ACC112 (cell line): ENCODE measurements around the gene PLEKHG4B.

Experiments used
- H2AFZ ChIP-seq: fragments of 200-600 bp; sonication (generic); one replicate; pipeline ENCODE4 v1.6.0; 2017; ENCODE audit warnings: antibody characterized with exemption, low read length; ENCODE audit not compliant: unreplicated experiment
- H3K27ac ChIP-seq: fragments of 200-600 bp; sonication (generic); 2 replicates; pipeline ENCODE4 v1.5.1; 2014; ENCODE audit warnings: low read depth, mild to moderate bottlenecking, antibody characterized with exemption, low read length, moderate library complexity
- H3K27me3 ChIP-seq: fragments of 200-600 bp; sonication (generic); 2 replicates; pipeline ENCODE4 v1.6.1; 2014; ENCODE audit warnings: mild to moderate bottlenecking, antibody characterized with exemption, low read length, moderate library complexity, mixed read lengths; ENCODE audit not compliant: insufficient read depth
- H3K36me3 ChIP-seq: fragments of 200-600 bp; sonication (generic); 2 replicates; pipeline ENCODE4 v1.6.1; 2016; ENCODE audit warnings: mild to moderate bottlenecking, antibody characterized with exemption, low read length, moderate library complexity, mixed read lengths; ENCODE audit not compliant: insufficient read depth
- H3K4me1 ChIP-seq: fragments of 200-600 bp; sonication (generic); one replicate; pipeline ENCODE4 v1.6.1; 2016; ENCODE audit warnings: low read length, mixed read lengths; ENCODE audit not compliant: insufficient read depth, unreplicated experiment, control insufficient read depth
- H3K4me3 ChIP-seq: fragments of 200-600 bp; sonication (generic); 2 replicates; pipeline ENCODE4 v1.5.1; 2014; ENCODE audit warnings: mild to moderate bottlenecking, low read depth, low read length
- H3K79me2 ChIP-seq: fragments of 200-600 bp; sonication (generic); one replicate; pipeline ENCODE4 v1.6.0; 2016; ENCODE audit warnings: low read length; ENCODE audit not compliant: control insufficient read depth, unreplicated experiment, insufficient read depth

Gene PLEKHG4B

GRCh38 chr5:181566-181965, 89.6 kb downstream of the PLEKHG4B start:
- Histone ChIP-seq H3K27ac (no peak overlapping the region), H3K4me1 (no peaks in the 10 kb centered on the region), H3K27me3 (peaks cover 31% of the 10 kb centered on the region), H3K36me3 (no peaks in the 10 kb centered on the region), H2AFZ (no peak overlapping the region), H3K79me2 (no peaks in the 10 kb centered on the region), H3K4me3 (no peak overlapping the region)

DNA sequence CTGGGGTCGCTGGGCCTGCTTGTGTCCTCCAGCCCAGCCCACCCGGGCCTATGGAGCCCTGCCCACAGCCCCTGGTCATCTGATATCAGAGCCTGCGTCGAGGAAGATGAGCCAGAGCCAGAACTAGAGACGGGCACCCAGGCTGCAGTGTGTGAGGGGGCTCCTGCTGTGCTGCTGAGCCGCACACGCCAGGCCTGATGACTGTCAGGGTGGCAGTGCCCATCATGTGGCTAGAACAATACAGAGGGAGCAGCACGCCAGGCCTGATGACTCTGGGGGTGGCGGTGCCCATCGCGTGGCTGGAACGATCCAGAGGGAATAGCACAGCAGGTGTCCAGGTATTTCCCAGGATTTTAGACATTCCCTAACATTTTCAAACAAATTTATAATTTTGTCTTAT, 90.2 kb downstream of the PLEKHG4B start:
- Histone ChIP-seq H3K4me1 (no peaks in the 10 kb centered on the region), H3K27me3 (peaks cover 28% of the 10 kb centered on the region), H3K27ac (no peak overlapping the region), H3K36me3 (no peaks in the 10 kb centered on the region), H2AFZ (no peak overlapping the region), H3K4me3 (no peak overlapping the region), H3K79me2 (no peaks in the 10 kb centered on the region)

GRCh38 chr5:184471-184870, 92.5 kb downstream of the PLEKHG4B start:
- Histone ChIP-seq H3K27ac (no peak overlapping the region), H3K4me3 (no peak overlapping the region), H3K36me3 (no peaks in the 10 kb centered on the region), H3K79me2 (no peaks in the 10 kb centered on the region), H3K4me1 (peaks cover 3% of the 10 kb centered on the region), H2AFZ (no peak overlapping the region), H3K27me3 (peaks cover 10% of the 10 kb centered on the region)

- H3K36me3 ChIP-seq: no peaks in the 10 kb centered on the region
- H2AFZ ChIP-seq: no peak overlapping the region
- no peak overlapping the region for H3K4me3 ChIP-seq
- peaks cover under 1% of the 10 kb centered on the region; the same call in 1 of the 2 replicates for H3K27me3 ChIP-seq
- no peaks in the 10 kb centered on the region for H3K79me2 ChIP-seq
- no peak overlapping the region for H3K27ac ChIP-seq
- H3K4me1 ChIP-seq: peaks cover 3% of the 10 kb centered on the region
Measured at GRCh38 chr5:185095-186070, 93.4 kb downstream of the PLEKHG4B start.

DNA sequence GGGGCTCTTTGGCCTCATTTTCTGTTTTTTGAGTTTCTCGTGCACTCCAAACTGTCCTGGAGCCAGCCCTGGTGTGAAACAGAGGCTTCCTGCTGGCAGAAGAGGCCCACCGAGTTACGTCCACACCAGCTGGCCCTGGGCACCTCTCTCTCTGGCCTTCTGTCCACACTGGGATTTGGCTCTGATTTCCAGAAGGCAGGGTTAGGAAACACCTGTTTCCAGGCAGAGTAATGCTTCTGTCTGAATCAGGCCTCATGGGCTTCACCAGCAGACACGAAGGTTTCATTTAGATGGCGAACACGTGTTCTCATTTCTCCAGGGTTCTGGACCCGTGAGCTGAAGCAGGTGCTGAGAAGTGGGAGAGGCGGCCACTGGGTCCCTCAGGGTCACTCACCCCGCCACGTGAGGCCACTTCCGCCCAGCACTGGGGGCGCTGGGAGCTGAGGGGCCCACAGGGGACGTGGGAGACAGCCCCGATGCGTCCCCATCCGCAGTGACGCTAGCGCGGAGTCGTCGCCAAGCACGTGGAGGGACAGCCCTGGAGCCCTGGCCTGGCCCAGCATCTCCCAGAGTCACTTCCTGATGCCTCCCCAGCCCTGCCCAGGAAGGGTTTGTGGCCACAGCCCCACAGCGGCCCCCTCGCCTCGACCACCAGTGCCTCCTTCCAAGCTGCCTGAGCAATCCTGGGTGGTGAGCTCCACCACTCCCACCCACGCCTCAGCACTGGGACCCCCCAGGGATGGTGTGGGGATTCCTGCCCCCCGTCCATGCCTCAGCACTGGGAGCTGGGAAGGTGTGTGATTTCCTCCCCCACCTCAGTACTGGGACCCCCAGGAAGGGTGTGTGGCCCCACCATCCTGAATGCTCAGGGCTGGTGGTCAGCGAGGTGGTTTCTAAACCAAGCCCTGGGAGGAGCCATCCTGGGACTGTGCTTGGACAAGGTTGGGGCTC, 94.4 kb downstream of the PLEKHG4B start:
- Histone ChIP-seq H3K79me2 (no peaks in the 10 kb centered on the region), H3K27me3 (no peaks in the 10 kb centered on the region), H3K36me3 (no peaks in the 10 kb centered on the region), H2AFZ (no peak overlapping the region), H3K4me1 (peaks cover 3% of the 10 kb centered on the region), H3K4me3 (no peak overlapping the region), H3K27ac (no peak overlapping the region)

DNA sequence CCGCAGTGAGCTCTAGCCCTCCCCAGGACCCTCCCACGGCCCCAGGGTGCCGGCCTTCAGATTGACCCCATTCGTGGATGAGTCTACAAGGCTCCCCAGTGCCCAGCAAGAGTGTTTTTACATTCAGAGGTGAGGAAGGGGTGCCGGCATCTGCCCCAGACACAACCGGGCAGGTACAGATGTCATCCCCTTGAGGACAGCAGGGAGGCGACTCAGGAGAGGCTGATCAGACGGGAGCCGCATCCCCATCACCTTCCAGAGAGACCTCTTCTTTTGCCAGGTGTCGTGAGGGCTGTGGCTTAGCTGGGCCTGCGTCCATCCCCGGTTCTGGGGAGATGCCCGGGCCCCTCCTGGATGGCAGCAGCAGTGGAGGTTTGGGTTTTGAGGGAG, 95.1 kb downstream of the PLEKHG4B start:
- H3K4me1 ChIP-seq: peaks cover 3% of the 10 kb centered on the region
- no peaks in the 10 kb centered on the region for H3K79me2 ChIP-seq
- no peak overlapping the region for H3K4me3 ChIP-seq
- no peaks in the 10 kb centered on the region for H3K36me3 ChIP-seq
- H2AFZ ChIP-seq: no peak overlapping the region
- H3K27ac ChIP-seq: no peak overlapping the region
- no peaks in the 10 kb centered on the region for H3K27me3 ChIP-seq

- H2AFZ ChIP-seq: no peak overlapping the region
- no peaks in the 10 kb centered on the region for H3K79me2 ChIP-seq
- no peak overlapping the region for H3K27ac ChIP-seq
- H3K4me3 ChIP-seq: no peak overlapping the region
- no peaks in the 10 kb centered on the region for H3K36me3 ChIP-seq
- peaks cover 3% of the 10 kb centered on the region for H3K4me1 ChIP-seq
- H3K27me3 ChIP-seq: no peaks in the 10 kb centered on the region
Measured at GRCh38 chr5:187617-188451, 95.9 kb downstream of the PLEKHG4B start.

DNA sequence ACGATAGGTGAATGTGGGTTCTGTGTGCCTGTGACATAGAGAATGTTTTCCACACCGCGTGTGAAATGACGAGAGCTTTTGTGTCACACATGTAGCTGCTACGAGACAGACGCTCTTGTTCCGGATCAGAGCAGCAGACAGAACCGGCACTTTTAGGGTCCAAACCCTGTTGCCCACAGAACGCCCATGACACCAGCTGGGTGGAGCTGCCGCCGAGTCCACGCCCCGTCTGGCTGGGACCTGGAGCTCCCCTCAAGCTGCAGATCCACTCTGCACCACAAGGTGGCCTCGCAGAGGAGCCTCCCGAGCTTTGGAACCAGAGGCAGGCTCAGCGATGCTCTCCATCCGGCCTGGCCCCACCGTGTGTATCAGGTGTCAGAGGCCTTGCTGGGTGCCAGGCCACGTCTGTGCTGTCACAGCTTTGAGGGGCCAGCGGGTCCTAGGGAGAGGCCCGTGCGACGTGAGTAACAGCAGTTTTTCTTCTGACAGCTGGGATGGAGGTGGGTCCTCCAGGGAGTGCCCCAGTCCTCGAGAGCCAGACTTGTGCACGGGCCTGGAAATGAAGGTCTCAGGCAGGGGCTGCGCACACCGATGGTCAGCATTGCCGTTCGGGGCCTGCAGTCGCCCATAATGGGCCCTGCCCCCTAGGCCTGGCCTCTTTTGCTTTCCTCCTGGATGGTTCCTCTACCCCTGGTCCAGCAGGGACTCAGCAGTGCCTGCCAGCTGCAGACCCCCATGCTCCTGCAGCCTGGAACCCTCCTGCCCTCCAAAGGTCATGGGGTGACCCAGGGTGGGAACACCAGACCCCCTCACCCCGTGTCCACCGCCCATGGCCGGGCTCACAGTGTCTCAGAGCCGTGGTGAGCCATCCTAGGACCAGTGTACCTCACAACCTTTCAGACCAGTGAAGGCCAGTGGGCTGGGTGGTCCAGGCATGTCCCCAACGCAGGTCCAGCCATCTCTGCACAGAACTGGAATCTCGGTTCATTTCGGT, 96.8 kb downstream of the PLEKHG4B start:
- H3K4me1 ChIP-seq: peaks cover 3% of the 10 kb centered on the region
- no peak overlapping the region for H3K4me3 ChIP-seq
- H3K27me3 ChIP-seq: no peaks in the 10 kb centered on the region
- no peaks in the 10 kb centered on the region for H3K36me3 ChIP-seq
- H3K27ac ChIP-seq: no peak overlapping the region
- H2AFZ ChIP-seq: no peak overlapping the region
- no peaks in the 10 kb centered on the region for H3K79me2 ChIP-seq

DNA sequence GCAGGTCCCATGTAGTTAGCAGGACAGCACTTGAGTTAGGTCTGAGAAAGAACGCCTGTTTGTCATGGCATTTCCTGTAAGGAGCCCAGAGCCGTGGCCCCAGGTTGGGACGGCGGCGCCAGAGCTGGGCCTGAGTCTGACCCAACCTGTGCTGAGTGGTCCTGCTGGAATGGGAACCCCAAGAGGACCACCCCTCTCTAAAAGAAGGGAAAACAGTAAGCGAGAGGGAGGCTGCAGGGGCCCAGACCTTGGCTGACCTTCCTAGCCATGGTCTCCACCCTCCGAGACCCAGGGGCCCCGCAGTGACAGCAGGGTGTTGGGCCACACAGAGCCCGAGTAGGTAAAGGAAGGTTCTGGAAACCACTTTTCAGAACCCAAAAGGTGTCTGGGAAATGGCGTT, 97.5 kb downstream of the PLEKHG4B start:
- Histone ChIP-seq H3K36me3 (no peaks in the 10 kb centered on the region), H2AFZ (no peak overlapping the region), H3K27me3 (no peaks in the 10 kb centered on the region), H3K4me1 (peaks cover 3% of the 10 kb centered on the region), H3K4me3 (no peak overlapping the region), H3K79me2 (no peaks in the 10 kb centered on the region), H3K27ac (no peak overlapping the region)
